HG02943 (cell line): ENCODE results near the gene CTNNAL1.

ENCODE experiments used
- ATAC-seq: cut with Tn5 transposase; IDR thresholded peaks from one replicate; pipeline ENCODE4 v1.9.1; 2021; ENCODE audit warnings: mild to moderate bottlenecking, low read depth, moderate library complexity; ENCODE audit not compliant: unreplicated experiment

The CTNNAL1 gene

GRCh38 chr9:108894225-108894997, 118.9 kb downstream of the CTNNAL1 start:
- ATAC-seq = no peak
